ENCODE results near the gene C2CD4C.

DNA sequence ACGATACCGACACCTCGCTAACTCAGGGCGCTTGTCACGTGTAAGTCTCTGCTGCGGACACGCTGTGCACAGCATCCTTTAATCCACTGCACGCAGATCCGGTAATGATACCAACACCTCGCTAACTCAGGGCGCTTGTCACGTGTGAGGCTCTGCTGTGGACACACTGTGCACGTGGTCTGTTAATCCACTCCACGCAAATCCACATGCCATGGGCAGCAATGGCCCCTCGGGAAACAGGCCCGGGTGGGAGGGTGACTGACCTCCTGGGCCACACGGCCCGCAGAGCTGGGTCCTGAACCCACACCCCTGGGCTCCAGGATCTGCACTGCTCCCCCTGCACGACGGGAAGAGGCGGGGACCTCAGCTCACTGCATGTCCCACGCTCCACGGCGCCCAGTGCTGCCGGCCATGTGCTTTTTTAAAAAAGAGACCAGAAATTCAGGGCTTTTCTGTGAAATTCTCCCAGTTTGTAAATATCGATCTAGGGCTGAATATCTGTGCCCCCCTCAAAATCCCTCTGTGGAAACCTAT, 35.8 kb upstream of the C2CD4C start:
- TF ChIP-seq TARDBP (IDR thresholded peaks at IDR 0.05) (no peak), FOXA1 (IDR thresholded peaks at IDR 0.05) (no peak), SP1 (IDR thresholded peaks at IDR 0.05) (no peak), BHLHE40 (IDR thresholded peaks at IDR 0.05; ENCODE audit: borderline replicate concordance) (no peak), NFRKB (IDR thresholded peaks at IDR 0.05) (no peak), ELF4 (IDR thresholded peaks at IDR 0.05) (no peak), CTBP1 (IDR thresholded peaks at IDR 0.05; ENCODE audit: borderline replicate concordance) (no peak), FOXM1 (IDR thresholded peaks at IDR 0.05; ENCODE audit: borderline replicate concordance) (no peak), FOXK2 (IDR thresholded peaks at IDR 0.05) (no peak), SUZ12 (IDR thresholded peaks at IDR 0.05) (no peak)

All from HEK293T (cell line).